HepG2 (cell line): ENCODE measurements around the gene ABCA13.

Source experiments
- BORCS8-MEF2B ChIP-seq: sonication (generic); formaldehyde crosslinking; IDR thresholded peaks from 2 replicates; pipeline ENCODE4 v1.8.0; 2022; ENCODE audit warnings: mild to moderate bottlenecking, missing genetic modification reagents
- CTCF ChIP-seq: sonication (generic); formaldehyde crosslinking; IDR thresholded peaks from 2 replicates; pipeline ENCODE4 v1.5.0; 2020; ENCODE audit warnings: mild to moderate bottlenecking, missing genetic modification reagents, moderate library complexity
- FOXM1 ChIP-seq: sonication (generic); formaldehyde crosslinking; IDR thresholded peaks from 2 replicates; pipeline ENCODE4 v1.5.0; 2020; ENCODE audit warnings: missing genetic modification reagents
- IRF1 ChIP-seq: sonication (generic); formaldehyde crosslinking; IDR thresholded peaks from 2 replicates; pipeline ENCODE4 v1.4.0; 2020; ENCODE audit warnings: low read depth, mild to moderate bottlenecking, missing genetic modification reagents
- POLR2AphosphoS5 ChIP-seq: IDR thresholded peaks from 2 replicates; pipeline ENCODE4 v1.6.1; 2012; ENCODE audit warnings: low read depth, low read length
- TFE3 ChIP-seq: IDR thresholded peaks from 2 replicates; pipeline ENCODE4 v1.6.1; 2016
- U2AF2 ChIP-seq: fragments of 200-400 bp; formaldehyde crosslinking; IDR thresholded peaks from 2 replicates; pipeline ENCODE4 v1.6.1; 2017; ENCODE audit warnings: low read depth, mild to moderate bottlenecking, low read length
- ZNF207 ChIP-seq: fragments of 450-650 bp; IDR thresholded peaks from 2 replicates; pipeline ENCODE4 v1.6.1; 2016; ENCODE audit warnings: antibody characterized with exemption, borderline replicate concordance
- ZNF549 ChIP-seq: sonication (generic); formaldehyde crosslinking; IDR thresholded peaks from 2 replicates; pipeline ENCODE4 v1.5.0; 2020; ENCODE audit warnings: missing genetic modification reagents
- ZNF570 ChIP-seq: sonication (generic); formaldehyde crosslinking; IDR thresholded peaks from 2 replicates; pipeline ENCODE4 v1.4.0; 2020; ENCODE audit warnings: mild to moderate bottlenecking, missing genetic modification reagents, borderline replicate concordance
- ZNF616 ChIP-seq: sonication (generic); formaldehyde crosslinking; IDR thresholded peaks from 2 replicates; pipeline ENCODE4 v1.5.0; 2020; ENCODE audit warnings: low read depth, mild to moderate bottlenecking, missing genetic modification reagents
- TF ChIP-seq, protein P1 (sequence below): sonication (generic); formaldehyde crosslinking; conservative IDR thresholded peaks from 2 replicates; pipeline ENCODE4 v1.4.0; 2020; ENCODE audit warnings: missing genetic modification reagents
- TF ChIP-seq, protein P2 (sequence below), 2 experiments: IDR thresholded peaks; 2 replicates each; pipeline ENCODE4 v1.6.1; 2011 to 2012; ENCODE audit warnings: low read length in 2 of 2, borderline replicate concordance in 1 of 2, low read depth in 1 of 2, mild to moderate bottlenecking in 1 of 2, moderate library complexity in 1 of 2

GRCh38 chr7:48274662-48275061, 103.4 kb downstream of the ABCA13 start:
- no peak for TF ChIP-seq ZNF549 (CRISPR knock-in tag)
- TF ChIP-seq, protein P1, sequence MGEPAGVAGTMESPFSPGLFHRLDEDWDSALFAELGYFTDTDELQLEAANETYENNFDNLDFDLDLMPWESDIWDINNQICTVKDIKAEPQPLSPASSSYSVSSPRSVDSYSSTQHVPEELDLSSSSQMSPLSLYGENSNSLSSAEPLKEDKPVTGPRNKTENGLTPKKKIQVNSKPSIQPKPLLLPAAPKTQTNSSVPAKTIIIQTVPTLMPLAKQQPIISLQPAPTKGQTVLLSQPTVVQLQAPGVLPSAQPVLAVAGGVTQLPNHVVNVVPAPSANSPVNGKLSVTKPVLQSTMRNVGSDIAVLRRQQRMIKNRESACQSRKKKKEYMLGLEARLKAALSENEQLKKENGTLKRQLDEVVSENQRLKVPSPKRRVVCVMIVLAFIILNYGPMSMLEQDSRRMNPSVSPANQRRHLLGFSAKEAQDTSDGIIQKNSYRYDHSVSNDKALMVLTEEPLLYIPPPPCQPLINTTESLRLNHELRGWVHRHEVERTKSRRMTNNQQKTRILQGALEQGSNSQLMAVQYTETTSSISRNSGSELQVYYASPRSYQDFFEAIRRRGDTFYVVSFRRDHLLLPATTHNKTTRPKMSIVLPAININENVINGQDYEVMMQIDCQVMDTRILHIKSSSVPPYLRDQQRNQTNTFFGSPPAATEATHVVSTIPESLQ (CRISPR knock-in tag): no peak
- TF ChIP-seq ZNF616 (CRISPR knock-in tag): no peak
- no peak for TF ChIP-seq FOXM1 (CRISPR knock-in tag)
- TF ChIP-seq, protein P2, sequence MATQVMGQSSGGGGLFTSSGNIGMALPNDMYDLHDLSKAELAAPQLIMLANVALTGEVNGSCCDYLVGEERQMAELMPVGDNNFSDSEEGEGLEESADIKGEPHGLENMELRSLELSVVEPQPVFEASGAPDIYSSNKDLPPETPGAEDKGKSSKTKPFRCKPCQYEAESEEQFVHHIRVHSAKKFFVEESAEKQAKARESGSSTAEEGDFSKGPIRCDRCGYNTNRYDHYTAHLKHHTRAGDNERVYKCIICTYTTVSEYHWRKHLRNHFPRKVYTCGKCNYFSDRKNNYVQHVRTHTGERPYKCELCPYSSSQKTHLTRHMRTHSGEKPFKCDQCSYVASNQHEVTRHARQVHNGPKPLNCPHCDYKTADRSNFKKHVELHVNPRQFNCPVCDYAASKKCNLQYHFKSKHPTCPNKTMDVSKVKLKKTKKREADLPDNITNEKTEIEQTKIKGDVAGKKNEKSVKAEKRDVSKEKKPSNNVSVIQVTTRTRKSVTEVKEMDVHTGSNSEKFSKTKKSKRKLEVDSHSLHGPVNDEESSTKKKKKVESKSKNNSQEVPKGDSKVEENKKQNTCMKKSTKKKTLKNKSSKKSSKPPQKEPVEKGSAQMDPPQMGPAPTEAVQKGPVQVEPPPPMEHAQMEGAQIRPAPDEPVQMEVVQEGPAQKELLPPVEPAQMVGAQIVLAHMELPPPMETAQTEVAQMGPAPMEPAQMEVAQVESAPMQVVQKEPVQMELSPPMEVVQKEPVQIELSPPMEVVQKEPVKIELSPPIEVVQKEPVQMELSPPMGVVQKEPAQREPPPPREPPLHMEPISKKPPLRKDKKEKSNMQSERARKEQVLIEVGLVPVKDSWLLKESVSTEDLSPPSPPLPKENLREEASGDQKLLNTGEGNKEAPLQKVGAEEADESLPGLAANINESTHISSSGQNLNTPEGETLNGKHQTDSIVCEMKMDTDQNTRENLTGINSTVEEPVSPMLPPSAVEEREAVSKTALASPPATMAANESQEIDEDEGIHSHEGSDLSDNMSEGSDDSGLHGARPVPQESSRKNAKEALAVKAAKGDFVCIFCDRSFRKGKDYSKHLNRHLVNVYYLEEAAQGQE (IDR thresholded peaks at IDR 0.05; ENCODE audit: borderline replicate concordance in 1 of 2, low read depth in 1 of 2, low read length in 2 of 2): no peak
- no peak for TF ChIP-seq TFE3 (CRISPR knock-in tag)
- no peak for TF ChIP-seq CTCF (CRISPR knock-in tag)
- no peak for TF ChIP-seq POLR2AphosphoS5
- TF ChIP-seq IRF1 (CRISPR knock-in tag): no peak
- TF ChIP-seq ZNF207: no peak
- no peak for TF ChIP-seq U2AF2
- TF ChIP-seq BORCS8-MEF2B (CRISPR knock-in tag): no peak
- TF ChIP-seq ZNF570 (CRISPR knock-in tag): no peak
